Hematopoietic multipotent progenitor cell treated with erythropoietin and hydrocortisone succinate and interleukin-3 and kit ligand, for 6 days (in vitro differentiated cells): ENCODE results near the gene WDR1.

Source experiments
- DNase-seq: peaks from one replicate; pipeline ENCODE4 v3.0.0-alpha.2; 2015

The WDR1 gene

DNA sequence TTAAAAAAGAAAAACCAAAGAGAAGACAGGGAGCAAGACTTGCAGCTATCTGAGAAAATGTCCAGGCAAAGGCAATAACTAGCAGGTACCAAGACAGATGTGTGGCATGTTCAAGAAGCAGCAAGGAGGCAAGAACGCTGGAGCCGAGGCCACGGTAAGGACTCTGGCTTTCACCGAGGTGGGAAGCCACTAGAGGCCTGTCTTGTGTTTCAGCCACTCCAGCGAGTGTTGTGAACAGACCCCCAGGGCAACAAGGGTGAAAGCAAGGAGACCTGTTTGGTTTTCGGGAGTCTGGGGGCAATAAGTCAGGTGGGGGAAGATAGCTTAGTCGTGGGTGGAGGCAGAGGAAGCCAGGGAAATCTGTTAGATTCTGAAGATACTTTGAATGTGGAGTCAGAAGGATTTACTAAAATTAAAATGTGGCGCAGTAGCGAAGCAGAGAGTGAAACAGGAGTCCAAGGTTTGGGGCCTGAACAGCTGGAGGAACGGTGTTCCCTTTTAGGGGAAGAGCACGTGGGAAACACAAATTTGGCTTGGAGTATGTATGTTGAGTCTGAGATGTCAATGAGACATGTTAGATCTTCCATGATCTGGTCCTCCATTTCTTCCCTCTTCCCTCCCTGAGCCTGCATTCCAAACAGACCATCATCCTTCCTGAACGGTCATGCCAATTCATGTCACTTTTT lies 3.1 kb downstream of the WDR1 start:
- DNase-seq, result no peak

DNA sequence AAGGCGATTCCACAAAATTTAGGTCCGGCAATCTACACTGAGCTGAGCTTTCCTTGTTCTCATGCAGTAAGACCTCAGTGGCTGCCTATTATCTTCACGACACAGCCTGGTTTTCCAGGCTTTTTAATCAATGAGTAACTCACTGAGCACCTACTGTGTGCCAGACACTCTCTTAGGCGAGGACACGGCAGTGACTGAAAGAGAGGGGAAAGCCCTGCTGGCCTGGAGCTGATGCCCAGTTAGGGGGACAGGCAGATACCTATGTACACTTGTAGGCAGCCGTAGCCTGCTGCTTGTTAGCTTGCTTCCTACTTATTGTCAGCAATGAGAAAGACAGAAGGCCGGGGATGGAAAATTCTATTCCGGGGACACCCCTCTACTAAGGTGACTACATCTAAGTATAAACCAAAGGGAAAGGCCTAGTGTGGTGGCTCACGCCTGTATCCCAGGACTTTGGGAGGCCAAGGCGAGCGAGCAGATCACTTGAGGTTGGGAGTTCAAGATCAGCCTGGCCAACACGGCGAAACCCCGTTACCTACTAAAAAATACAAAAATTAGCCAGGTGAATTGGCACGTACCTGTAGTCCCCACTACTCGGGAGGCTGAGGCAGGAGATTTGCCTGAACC lies 3.8 kb downstream of the WDR1 start:
- no peak for DNase-seq

DNA sequence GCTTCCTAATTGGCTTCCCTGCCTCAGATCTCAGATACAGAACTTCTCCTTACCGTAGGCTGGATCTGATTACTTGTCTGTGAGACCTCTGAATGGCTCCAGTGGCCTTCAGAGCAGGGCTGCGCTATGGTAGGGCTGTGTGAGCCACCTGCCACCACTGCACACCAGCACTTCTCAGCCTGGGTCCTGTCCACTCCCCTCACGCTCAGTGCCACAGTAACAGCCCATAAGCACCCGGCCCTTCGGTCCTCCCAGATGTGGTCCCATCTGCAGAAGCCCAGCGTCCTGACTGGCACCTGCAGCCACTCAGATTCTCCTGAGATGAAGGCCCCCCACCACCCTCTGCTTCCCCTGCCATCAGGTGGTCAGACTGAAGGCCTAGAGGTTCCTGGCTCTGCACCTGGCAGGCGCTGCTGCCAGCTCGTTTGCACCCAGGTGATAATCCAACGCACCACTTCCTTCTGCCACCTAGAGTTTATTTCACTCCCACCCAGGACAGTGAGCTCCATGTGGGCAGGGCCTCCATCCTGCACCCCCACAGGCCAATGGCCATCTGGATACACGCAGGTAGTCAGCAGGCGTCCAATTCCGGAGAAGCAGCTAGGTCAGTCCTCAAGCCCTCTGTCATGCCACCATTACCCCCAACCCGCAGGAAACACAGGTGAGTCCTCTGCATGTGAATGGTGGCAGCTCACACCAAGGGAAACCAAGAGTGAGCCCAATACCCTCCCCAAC lies 5.4 kb downstream of the WDR1 start:
- no peak for DNase-seq

- DNase-seq, result no peak
Measured at GRCh38 chr4:10109995-10110670, 6.5 kb downstream of the WDR1 start.

GRCh38 chr4:10108818-10109783 lies 7.5 kb downstream of the WDR1 start:
- DNase-seq, result no peak

DNA sequence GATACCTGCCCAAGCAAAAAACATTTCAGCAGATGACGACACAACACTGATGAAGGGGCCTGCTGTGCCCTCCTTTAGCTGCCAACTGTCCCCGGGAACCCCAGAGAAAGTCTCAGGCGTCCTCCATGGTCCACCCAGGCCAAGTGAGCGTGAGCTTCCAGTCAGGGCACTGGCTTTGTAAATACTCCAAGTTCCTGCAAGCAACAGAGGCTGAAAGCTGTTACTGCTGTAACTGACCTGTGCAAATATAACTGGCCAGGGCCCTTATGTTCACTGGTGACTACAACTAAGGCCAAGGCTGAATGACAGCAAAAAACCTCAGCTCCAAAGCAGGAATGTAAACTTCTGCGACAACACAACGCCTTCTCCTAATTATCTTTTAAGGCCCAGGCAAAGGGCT lies 8.2 kb downstream of the WDR1 start:
- DNase-seq, result no peak

DNA sequence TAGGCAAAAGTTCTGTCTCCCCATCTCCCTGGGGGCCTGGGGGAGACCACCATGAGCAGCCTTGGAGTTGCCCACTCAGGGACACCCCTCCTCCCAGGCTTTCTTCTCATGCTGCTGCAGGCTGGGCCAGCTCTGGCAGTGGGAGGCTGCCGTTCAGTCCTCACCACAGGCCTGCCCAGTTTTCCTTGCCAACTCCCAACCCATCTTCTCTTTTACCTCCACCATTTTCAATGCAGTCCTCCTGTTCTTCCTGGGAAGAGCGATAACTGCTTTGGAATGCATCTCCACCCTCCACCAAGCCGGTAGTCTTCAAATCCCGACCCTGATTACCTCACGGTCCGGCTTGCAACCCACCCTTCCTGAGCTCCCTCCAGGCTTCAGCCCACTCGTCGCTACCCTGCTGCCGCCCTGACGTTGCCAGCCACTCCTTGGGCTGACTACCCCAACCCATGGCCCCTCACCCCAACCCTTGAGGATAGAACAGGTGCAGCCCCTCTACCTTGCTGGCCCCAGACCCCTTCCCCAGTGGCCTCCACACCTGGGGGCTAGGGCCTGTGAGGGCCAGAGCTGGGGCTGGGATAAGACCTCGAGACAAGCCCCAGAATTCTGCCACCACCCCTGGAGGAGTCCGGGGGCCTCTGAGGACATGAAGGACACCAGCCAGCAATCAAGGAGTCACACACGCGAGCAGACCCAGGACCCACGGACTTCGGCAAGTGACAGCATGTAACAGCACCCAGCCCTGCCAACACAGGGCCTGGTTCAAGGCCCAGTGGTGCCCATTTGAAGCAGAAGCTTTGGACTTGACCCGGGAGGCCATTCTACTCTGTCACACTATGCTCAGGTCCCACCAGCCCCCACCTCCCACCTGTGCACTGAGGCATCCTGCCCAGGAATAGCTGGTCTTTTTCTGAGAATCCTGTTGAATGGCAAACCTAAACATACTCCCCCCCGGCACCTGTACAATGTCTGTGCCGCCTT lies 9.2 kb downstream of the WDR1 start:
- DNase-seq, result no peak

- peak; percentile 86 for DNase-seq
Measured at GRCh38 chr4:10106421-10107039, 10.1 kb downstream of the WDR1 start.

GRCh38 chr4:10105920-10106319 lies 10.7 kb downstream of the WDR1 start:
- peak; percentile 46 for DNase-seq

- DNase-seq, result no peak
Measured at GRCh38 chr4:10105421-10105820, 11.2 kb downstream of the WDR1 start.

GRCh38 chr4:10104991-10105276 lies 11.7 kb downstream of the WDR1 start:
- DNase-seq, result no peak

DNA sequence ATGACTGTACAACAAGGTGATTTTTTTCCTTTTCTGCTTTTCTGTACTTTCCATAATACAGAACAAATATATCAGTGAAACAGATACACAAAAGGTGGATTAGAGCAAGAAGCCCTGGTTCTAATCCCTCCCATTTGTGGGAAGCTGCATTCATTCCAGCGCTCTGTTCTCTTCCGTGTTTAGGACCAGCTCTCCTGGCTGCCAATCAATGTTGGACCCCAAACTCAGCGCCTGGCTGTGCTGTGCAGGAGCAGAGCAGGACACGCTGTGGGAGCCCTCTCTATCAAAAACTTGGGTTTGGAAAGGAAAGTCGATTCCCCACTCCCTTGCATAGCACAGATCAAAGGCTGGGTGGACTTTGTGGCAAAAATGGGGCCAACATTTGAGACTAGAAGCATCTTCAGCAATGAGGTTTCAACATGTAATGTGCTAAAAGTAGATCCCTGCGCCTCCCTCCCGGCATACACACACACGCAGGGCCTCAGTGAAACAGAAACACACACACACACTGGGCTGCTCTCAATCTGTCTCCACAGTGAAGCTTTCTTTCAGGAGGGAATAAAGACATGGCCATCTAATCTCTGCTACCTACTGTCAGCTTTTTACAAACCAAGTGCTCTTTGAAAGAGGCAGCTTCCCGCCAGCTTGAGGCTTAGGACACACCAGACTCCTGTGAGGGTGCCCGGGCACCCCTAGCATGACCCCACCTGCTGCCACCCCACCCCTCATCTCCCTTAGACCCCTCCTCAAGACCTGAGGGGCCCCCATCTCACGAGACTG lies 12.2 kb downstream of the WDR1 start:
- DNase-seq, result no peak

DNA sequence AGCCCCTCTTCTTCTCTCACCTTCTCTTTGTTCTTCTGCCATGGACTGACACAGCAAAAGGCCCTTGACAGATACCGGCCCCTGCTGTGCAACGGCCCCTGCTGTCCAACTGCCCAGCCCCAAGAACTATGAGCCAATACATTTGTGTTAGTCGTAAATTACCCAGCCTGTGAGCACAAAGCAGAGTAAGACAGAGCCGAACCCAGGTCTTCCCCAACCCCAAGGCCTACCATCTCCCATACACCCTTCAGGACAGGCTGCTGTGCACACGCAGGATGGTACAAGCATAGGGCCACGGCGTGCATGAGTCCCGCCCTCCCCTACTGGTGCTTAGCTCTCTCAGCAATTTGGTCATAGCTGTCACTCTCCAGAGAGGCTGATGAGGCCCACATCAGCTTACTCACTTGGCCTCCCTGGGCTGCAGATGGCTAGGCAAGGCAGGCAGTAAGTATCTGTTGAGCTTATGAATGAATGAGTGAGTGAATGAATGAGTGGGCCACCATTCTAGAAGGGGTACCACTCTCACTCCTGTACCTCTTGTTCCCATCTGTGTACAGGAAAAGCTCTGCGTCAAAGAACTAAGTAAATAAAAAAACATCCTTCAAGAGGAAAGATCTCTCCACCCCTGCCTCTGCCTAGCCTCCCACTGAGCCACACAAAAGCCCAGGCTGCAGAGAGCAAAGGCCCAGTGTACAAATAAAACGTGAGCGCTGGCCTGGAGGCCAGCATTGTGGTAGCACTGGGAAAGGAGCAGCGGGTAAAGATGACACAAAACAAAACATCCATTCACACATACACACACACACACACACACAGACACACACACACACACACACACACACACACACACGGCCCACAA lies 13.9 kb downstream of the WDR1 start:
- DNase-seq, result no peak

DNA sequence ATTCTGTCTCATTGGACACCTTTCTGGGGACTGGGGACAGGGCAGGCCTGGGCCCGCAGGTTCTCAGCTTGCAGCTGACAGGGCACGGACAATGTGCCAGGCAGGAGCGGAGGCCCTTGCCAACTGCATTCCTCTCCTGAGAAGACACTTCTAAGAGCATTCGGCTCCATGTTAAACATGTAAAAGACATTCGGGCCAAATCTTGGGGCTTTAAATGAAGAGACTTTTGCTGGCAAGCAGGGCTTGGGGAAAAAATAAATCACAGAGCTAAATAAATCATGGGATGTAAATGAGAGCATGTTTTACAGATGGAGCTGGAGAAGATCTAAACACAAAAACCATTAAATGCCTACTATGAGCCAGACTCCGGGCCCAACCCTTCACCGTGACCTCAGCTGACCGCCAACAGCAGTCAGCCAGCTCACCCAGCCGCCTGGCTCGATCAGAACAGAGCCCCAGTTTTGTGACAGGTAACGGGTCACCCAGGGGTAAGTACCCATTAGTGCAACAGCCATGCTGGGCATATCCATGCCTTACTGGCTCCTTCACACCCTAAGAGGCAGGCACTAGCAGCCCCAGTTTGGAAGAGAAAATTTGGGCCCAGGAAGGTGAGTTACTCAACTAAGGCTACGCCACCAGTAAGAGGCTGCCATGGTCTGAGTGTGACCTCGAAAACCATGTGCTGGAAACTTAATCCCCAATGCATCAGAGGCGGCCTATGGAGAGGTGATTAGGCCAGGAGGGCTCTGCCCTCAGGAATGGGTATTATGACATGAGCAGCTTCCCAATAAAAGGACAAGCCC lies 14.7 kb downstream of the WDR1 start:
- no peak for DNase-seq

DNA sequence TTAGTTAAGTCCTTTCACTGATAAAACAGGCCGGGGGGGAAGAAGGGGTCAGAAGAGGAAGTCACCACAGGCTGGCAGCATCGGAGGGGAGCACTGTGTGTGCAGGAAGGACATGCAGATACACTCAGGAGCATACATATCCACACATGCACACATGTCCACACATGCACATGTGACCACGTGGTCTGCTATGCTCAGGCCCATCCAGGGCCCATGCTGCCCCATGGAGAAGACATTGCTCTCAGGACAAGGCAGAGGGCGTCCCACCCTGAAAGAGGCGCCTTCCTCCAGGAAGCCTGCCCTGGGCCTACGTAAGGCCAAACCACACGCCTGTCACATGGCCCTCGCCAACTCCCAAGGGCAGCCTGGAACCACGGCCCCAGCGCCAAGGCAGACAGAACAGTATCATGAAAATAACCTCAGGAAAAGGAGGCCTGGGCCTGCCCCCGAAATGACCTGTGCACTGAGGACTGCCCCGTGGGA lies 15.8 kb downstream of the WDR1 start:
- peak; percentile 48 for DNase-seq

- no peak for DNase-seq
Measured at GRCh38 chr4:10099499-10100325, 16.9 kb downstream of the WDR1 start.

GRCh38 chr4:10098780-10099160 lies 17.8 kb downstream of the WDR1 start:
- no peak for DNase-seq
